Measurements from ENCODE around the gene HS3ST1.

HS3ST1 gene

GRCh38 chr4:11354531-11354930 lies 74.2 kb downstream of the HS3ST1 start:
- Histone ChIP-seq H3K9ac (ENCODE audit: low read length) (no peak overlapping the region), H3K36me3 (ENCODE audit: control insufficient read depth, low read depth, low read length) (no peaks in the 10 kb centered on the region), H3K4me1 (ENCODE audit: control insufficient read depth, low read depth, low read length) (no peaks in the 10 kb centered on the region), H3K27me3 (ENCODE audit: control insufficient read depth, insufficient read depth, low read length) (no peaks in the 10 kb centered on the region), H3K4me3 (ENCODE audit: low read length) (no peak overlapping the region), H3K9me3 (ENCODE audit: control insufficient read depth, low read depth, low read length) (no peaks in the 10 kb centered on the region), H3K27ac (ENCODE audit: low read length) (no peak overlapping the region)

GRCh38 chr4:11348449-11349088 lies 80.1 kb downstream of the HS3ST1 start:
- no peaks in the 10 kb centered on the region for H3K27me3 ChIP-seq (ENCODE audit: control insufficient read depth, insufficient read depth, low read length)
- H3K9ac ChIP-seq (ENCODE audit: low read length), result no peak overlapping the region
- no peak overlapping the region for H3K4me3 ChIP-seq (ENCODE audit: low read length)
- H3K27ac ChIP-seq (ENCODE audit: low read length), result no peak overlapping the region
- no peaks in the 10 kb centered on the region for H3K4me1 ChIP-seq (ENCODE audit: control insufficient read depth, low read depth, low read length)
- H3K9me3 ChIP-seq (ENCODE audit: control insufficient read depth, low read depth, low read length), result no peaks in the 10 kb centered on the region
- H3K36me3 ChIP-seq (ENCODE audit: control insufficient read depth, low read depth, low read length), result no peaks in the 10 kb centered on the region

DNA sequence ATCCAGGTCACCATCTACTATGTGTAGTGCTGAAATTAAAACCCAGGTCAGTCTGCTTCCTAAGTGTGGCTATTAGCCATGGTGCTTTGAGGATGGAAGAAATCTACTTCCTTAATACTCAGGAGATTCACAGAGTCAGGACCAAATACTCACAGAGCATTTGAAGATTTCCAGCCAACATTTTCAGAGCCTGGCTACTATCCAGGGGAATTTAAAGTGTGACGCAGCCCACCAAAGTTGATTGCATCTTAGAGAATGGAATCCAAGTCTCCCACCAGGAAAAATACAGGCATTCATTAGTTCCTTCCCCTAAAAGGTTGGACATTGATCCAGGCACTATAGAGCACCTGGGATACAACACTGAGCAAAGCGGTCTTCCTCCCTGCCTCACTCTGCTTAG lies 83.8 kb downstream of the HS3ST1 start:
- no peaks in the 10 kb centered on the region for H3K9me3 ChIP-seq (ENCODE audit: control insufficient read depth, low read depth, low read length)
- no peaks in the 10 kb centered on the region for H3K4me1 ChIP-seq (ENCODE audit: control insufficient read depth, low read depth, low read length)

GRCh38 chr4:11343536-11343935 lies 85.2 kb downstream of the HS3ST1 start:
- Histone ChIP-seq H3K36me3 (ENCODE audit: control insufficient read depth, low read depth, low read length) (no peaks in the 10 kb centered on the region), H3K9me3 (ENCODE audit: control insufficient read depth, low read depth, low read length) (no peaks in the 10 kb centered on the region)

More for the DNA sequence above, 83.8 kb downstream of the HS3ST1 start:
- Histone ChIP-seq H3K36me3 (ENCODE audit: control insufficient read depth, low read depth, low read length) (no peaks in the 10 kb centered on the region), H3K27me3 (ENCODE audit: control insufficient read depth, insufficient read depth, low read length) (no peaks in the 10 kb centered on the region), H3K4me3 (ENCODE audit: low read length) (no peak overlapping the region), H3K27ac (ENCODE audit: low read length) (no peak overlapping the region), H3K9ac (ENCODE audit: low read length) (no peak overlapping the region)

More at GRCh38 chr4:11343536-11343935, 85.2 kb downstream of the HS3ST1 start:
- Histone ChIP-seq H3K4me3 (ENCODE audit: low read length) (no peak overlapping the region), H3K4me1 (ENCODE audit: control insufficient read depth, low read depth, low read length) (no peaks in the 10 kb centered on the region), H3K27me3 (ENCODE audit: control insufficient read depth, insufficient read depth, low read length) (no peaks in the 10 kb centered on the region), H3K9ac (ENCODE audit: low read length) (no peak overlapping the region), H3K27ac (ENCODE audit: low read length) (no peak overlapping the region)
